DND-41 (cell line): ENCODE results near the gene HSPA12A.

Experiments
- ATAC-seq: fragments of 200-7000 bp; cut with Tn5 transposase; 3 replicates; pipeline ENCODE4 v1.9.1; 2021; ENCODE audit warnings: low read depth; ENCODE audit not compliant: insufficient read depth
- DNase-seq: peaks from one replicate; pipeline ENCODE4 v3.0.0-alpha.2; 2020
- H2AFZ ChIP-seq: 2 replicates; pipeline ENCODE4 v1.6.0; 2012; ENCODE audit warnings: low read depth, low read length
- H3K27ac ChIP-seq: 2 replicates; pipeline ENCODE4 v1.5.1; 2012; ENCODE audit warnings: low read length, inconsistent platforms
- H3K27me3 ChIP-seq: fragments of 200-600 bp; sonication (generic); 2 replicates; pipeline ENCODE4 v1.6.0; 2012; ENCODE audit warnings: low read length, mild to moderate bottlenecking, inconsistent platforms; ENCODE audit not compliant: insufficient read depth, poor library complexity
- H3K36me3 ChIP-seq: 2 replicates; pipeline ENCODE4 v1.5.1; 2012; ENCODE audit warnings: low read length, inconsistent platforms; ENCODE audit not compliant: insufficient read depth
- H3K4me1 ChIP-seq: 2 replicates; pipeline ENCODE4 v1.5.1; 2012; ENCODE audit warnings: mild to moderate bottlenecking, low read length; ENCODE audit not compliant: insufficient read depth
- H3K4me2 ChIP-seq: 2 replicates; pipeline ENCODE4 v1.6.0; 2012; ENCODE audit warnings: mild to moderate bottlenecking, moderate library complexity, low read length, inconsistent platforms; ENCODE audit not compliant: insufficient read depth
- H3K4me3 ChIP-seq, 2 experiments: fragments of 200-600 bp in 1 of 2; shearing (Covaris generic) in 1 of 2; 2 replicates each; pipeline ENCODE4 v1.5.1; 2012 to 2016; ENCODE audit warnings: inconsistent platforms in 2 of 2, low read length in 2 of 2, mild to moderate bottlenecking in 2 of 2, low read depth in 1 of 2, moderate library complexity in 1 of 2
- H3K79me2 ChIP-seq: 2 replicates; pipeline ENCODE4 v1.6.0; 2012; ENCODE audit warnings: low read length, inconsistent platforms; ENCODE audit not compliant: insufficient read depth
- H3K9ac ChIP-seq: 2 replicates; pipeline ENCODE4 v1.6.0; 2012; ENCODE audit warnings: low read depth, mild to moderate bottlenecking, inconsistent platforms, low read length, moderate library complexity
- H3K9me3 ChIP-seq: 2 replicates; pipeline ENCODE4 v1.5.1; 2012; ENCODE audit warnings: low read length, moderate library complexity, mild to moderate bottlenecking, inconsistent platforms; ENCODE audit not compliant: insufficient read depth, severe bottlenecking
- H4K20me1 ChIP-seq: 2 replicates; pipeline ENCODE4 v1.6.0; 2012; ENCODE audit warnings: low read length; ENCODE audit not compliant: insufficient read depth
- EZH2 ChIP-seq: IDR thresholded peaks from 3 replicates; pipeline ENCODE4 v1.6.1; 2012; ENCODE audit warnings: borderline replicate concordance, low read depth, mild to moderate bottlenecking, moderate library complexity, low read length, inconsistent platforms; ENCODE audit not compliant: severe bottlenecking
- TF ChIP-seq, protein P1 (sequence below): IDR thresholded peaks from 2 replicates; pipeline ENCODE4 v1.5.1; 2012; ENCODE audit warnings: borderline replicate concordance, low read length, moderate library complexity, mild to moderate bottlenecking; ENCODE audit not compliant: poor library complexity, severe bottlenecking; ENCODE audit errors: extremely low read depth

Gene HSPA12A

DNA sequence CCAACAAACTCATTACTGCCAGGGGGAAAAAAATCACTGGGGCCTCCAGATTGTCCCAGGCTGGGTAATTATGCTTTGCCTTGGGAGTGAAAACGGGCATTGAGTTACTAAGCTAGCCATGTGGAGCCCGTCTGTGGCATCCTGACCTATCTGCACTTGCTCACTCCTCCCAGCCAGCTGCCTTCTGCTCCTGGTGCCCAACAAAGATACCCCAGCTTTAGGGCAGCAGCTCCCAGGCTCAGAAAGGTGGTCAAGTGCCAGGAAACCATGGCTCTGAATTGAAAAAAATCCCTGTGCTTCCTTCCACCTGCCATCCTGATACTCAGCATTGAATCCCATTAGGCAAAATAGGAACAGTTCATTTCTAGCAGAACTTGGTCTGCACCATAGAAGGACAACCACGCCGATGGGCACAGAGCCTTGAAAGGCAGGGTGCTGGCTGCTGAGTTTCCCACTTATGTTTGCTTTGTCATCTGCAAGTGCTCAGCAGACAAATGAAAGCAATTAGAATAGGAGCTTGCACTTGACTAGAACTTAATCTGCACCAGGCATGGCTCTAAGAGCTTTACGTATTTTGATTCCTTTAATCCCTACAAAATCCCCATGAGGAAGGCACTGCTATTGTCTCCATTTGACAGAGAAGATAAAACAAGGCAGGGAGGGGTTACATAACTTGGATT is 42.8 kb downstream of the HSPA12A start:
- no peak overlapping the region for H3K27ac ChIP-seq
- H2AFZ ChIP-seq: no peak overlapping the region
- H3K27me3 ChIP-seq: no peaks in the 10 kb centered on the region
- no peaks in the 10 kb centered on the region for H3K36me3 ChIP-seq
- no peaks in the 10 kb centered on the region for H4K20me1 ChIP-seq
- H3K4me3 ChIP-seq: no peak overlapping the region
- H3K4me2 ChIP-seq: no peak overlapping the region
- H3K9ac ChIP-seq: no peak overlapping the region
- no peak for ATAC-seq
- TF ChIP-seq, protein P1, sequence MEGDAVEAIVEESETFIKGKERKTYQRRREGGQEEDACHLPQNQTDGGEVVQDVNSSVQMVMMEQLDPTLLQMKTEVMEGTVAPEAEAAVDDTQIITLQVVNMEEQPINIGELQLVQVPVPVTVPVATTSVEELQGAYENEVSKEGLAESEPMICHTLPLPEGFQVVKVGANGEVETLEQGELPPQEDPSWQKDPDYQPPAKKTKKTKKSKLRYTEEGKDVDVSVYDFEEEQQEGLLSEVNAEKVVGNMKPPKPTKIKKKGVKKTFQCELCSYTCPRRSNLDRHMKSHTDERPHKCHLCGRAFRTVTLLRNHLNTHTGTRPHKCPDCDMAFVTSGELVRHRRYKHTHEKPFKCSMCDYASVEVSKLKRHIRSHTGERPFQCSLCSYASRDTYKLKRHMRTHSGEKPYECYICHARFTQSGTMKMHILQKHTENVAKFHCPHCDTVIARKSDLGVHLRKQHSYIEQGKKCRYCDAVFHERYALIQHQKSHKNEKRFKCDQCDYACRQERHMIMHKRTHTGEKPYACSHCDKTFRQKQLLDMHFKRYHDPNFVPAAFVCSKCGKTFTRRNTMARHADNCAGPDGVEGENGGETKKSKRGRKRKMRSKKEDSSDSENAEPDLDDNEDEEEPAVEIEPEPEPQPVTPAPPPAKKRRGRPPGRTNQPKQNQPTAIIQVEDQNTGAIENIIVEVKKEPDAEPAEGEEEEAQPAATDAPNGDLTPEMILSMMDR: no peak
- TF ChIP-seq EZH2: no peak
- H3K79me2 ChIP-seq: no peaks in the 10 kb centered on the region
- no peaks in the 10 kb centered on the region for H3K9me3 ChIP-seq
- no peak for DNase-seq
- H3K4me1 ChIP-seq: no peaks in the 10 kb centered on the region

GRCh38 chr10:116699049-116699448 is 43.3 kb downstream of the HSPA12A start:
- H2AFZ ChIP-seq: no peak overlapping the region
- H3K9me3 ChIP-seq: no peaks in the 10 kb centered on the region
- TF ChIP-seq, protein P1: no peak
- no peak for TF ChIP-seq EZH2
- no peak overlapping the region for H3K9ac ChIP-seq
- H3K27me3 ChIP-seq: no peaks in the 10 kb centered on the region
- DNase-seq (no peak), ATAC-seq (no peak)
- no peaks in the 10 kb centered on the region for H3K36me3 ChIP-seq
- no peak overlapping the region for H3K4me3 ChIP-seq
- no peaks in the 10 kb centered on the region for H3K4me1 ChIP-seq
- H3K79me2 ChIP-seq: no peaks in the 10 kb centered on the region
- no peak overlapping the region for H3K27ac ChIP-seq
- H3K4me2 ChIP-seq: no peak overlapping the region
- H4K20me1 ChIP-seq: no peaks in the 10 kb centered on the region

DNA sequence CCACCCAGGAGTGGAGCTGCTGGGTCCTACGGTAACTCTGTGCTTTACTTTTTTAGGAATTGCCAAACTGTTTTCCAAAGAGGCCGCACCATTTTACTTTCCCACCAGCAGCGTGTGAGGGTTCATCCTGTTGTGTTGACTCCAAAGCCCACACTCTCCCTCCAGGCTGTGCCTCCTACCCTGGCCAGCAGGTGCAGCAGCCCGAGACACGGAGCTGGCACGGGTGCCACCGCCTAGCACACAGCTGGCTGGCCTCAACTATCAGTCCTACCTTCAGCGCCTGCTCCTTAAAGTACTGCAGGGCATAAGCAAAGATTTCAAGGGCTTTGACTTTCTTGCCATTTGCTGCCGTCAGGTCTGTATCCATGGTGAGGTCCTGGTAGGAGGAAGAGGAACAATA is 44.0 kb downstream of the HSPA12A start:
- no peaks in the 10 kb centered on the region for H3K4me1 ChIP-seq
- H3K27me3 ChIP-seq: no peaks in the 10 kb centered on the region
- H4K20me1 ChIP-seq: no peaks in the 10 kb centered on the region
- no peaks in the 10 kb centered on the region for H3K9me3 ChIP-seq
- H3K27ac ChIP-seq: no peak overlapping the region
- H3K4me2 ChIP-seq: no peak overlapping the region
- H3K9ac ChIP-seq: no peak overlapping the region
- H3K79me2 ChIP-seq: no peaks in the 10 kb centered on the region
- no peak for TF ChIP-seq EZH2
- TF ChIP-seq, protein P1: no peak
- H2AFZ ChIP-seq: no peak overlapping the region
- DNase-seq: no peak
- no peaks in the 10 kb centered on the region for H3K36me3 ChIP-seq
- no peak overlapping the region for H3K4me3 ChIP-seq
- ATAC-seq: no peak
